Measurements from ENCODE around the gene PPM1L. TPM values are rescaled to one million over a fixed set of nuclear protein-coding genes. Genes with fewer than 3 reads are reported as not detected.

The PPM1L gene
- total RNA-seq, 1 experiment from 2014 or later: 10.6 TPM

- intact Hi-C loops (cut with micrococcal nuclease; ENCODE audit: unreplicated experiment): no loop called here
- Histone ChIP-seq H3K27me3 (replicated peaks; ENCODE audit: insufficient read depth, low read depth, low read length, poor library complexity) (no peaks in the 10 kb centered on the region), H3K4me1 (ENCODE audit: insufficient read depth, low read length, poor library complexity, severe bottlenecking) (no peaks in the 10 kb centered on the region), H3K36me3 (ENCODE audit: insufficient read depth, low read length, poor library complexity, severe bottlenecking) (no peaks in the 10 kb centered on the region), H3K9me3 (ENCODE audit: low read depth, low read length, poor library complexity, severe bottlenecking) (no peaks in the 10 kb centered on the region), H3K4me3 (ENCODE audit: low read depth, low read length, poor library complexity, severe bottlenecking) (no peak overlapping the region), H3K27ac (ENCODE audit: low read depth, low read length, poor library complexity, severe bottlenecking) (no peak overlapping the region)
- ChIA-PET POLR2A (ENCODE audit: low non-redundant PET) (no interaction called here), CTCF (no interaction called here)
- BruUV-seq (replicated peaks): no TSS peak
- TF ChIP-seq CTCF (conservative IDR thresholded peaks at IDR 0.05; ENCODE audit: low read depth, low read length) (no peak), EZH2 (IDR thresholded peaks at IDR 0.05; ENCODE audit: borderline replicate concordance, low read depth, low read length, poor library complexity, severe bottlenecking) (no peak)
- no peak for DNase-seq (ENCODE audit: low spot score)
Observed at GRCh38 chr3:160904691-160905090, 148.7 kb downstream of the PPM1L start.

- CTCF ChIA-PET: no interaction called here
- no TSS peak for BruUV-seq (replicated peaks)
Observed at GRCh38 chr3:160906646-160907045, 150.6 kb downstream of the PPM1L start.

DNA sequence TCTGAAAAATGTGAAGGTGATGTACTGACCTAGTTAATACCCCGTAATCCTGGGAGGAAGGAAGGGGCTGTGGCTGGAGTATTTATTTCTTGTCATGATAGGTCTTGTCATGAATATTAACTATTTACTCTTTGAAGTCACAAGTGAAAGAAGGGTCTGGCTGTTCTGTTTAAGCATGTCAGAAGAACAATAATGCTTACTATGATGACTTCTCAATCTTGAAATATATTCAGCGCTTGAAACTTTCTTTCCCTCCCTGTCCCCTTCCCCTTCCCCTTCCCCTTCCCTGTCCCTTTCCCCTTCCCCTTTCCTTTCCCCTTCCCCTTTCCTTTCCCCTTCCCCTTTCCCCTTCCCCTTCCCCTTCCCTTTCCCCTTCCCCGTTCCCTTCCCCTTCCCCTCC, 153.9 kb downstream of the PPM1L start:
- Histone ChIP-seq H3K27me3 (replicated peaks; ENCODE audit: insufficient read depth, low read depth, low read length, poor library complexity) (no peaks in the 10 kb centered on the region), H3K4me3 (ENCODE audit: low read depth, low read length, poor library complexity, severe bottlenecking) (no peak overlapping the region), H3K4me1 (ENCODE audit: insufficient read depth, low read length, poor library complexity, severe bottlenecking) (no peaks in the 10 kb centered on the region), H3K9me3 (ENCODE audit: low read depth, low read length, poor library complexity, severe bottlenecking) (no peaks in the 10 kb centered on the region), H3K27ac (ENCODE audit: low read depth, low read length, poor library complexity, severe bottlenecking) (no peak overlapping the region), H3K36me3 (ENCODE audit: insufficient read depth, low read length, poor library complexity, severe bottlenecking) (no peaks in the 10 kb centered on the region)
- CTCF ChIA-PET: no interaction called here
- TF ChIP-seq CTCF (conservative IDR thresholded peaks at IDR 0.05; ENCODE audit: low read depth, low read length) (no peak), EZH2 (IDR thresholded peaks at IDR 0.05; ENCODE audit: borderline replicate concordance, low read depth, low read length, poor library complexity, severe bottlenecking) (no peak)
- no TSS peak for BruUV-seq (replicated peaks)
- intact Hi-C loops (cut with micrococcal nuclease; ENCODE audit: unreplicated experiment): no loop called here
- DNase-seq (ENCODE audit: low spot score): no peak
- POLR2A ChIA-PET (ENCODE audit: low non-redundant PET): no interaction called here

More at GRCh38 chr3:160906646-160907045, 150.6 kb downstream of the PPM1L start:
- intact Hi-C loops (cut with micrococcal nuclease; ENCODE audit: unreplicated experiment): no loop called here
- Histone ChIP-seq H3K4me1 (ENCODE audit: insufficient read depth, low read length, poor library complexity, severe bottlenecking) (no peaks in the 10 kb centered on the region), H3K27ac (ENCODE audit: low read depth, low read length, poor library complexity, severe bottlenecking) (no peak overlapping the region), H3K9me3 (ENCODE audit: low read depth, low read length, poor library complexity, severe bottlenecking) (no peaks in the 10 kb centered on the region), H3K27me3 (replicated peaks; ENCODE audit: insufficient read depth, low read depth, low read length, poor library complexity) (no peaks in the 10 kb centered on the region), H3K4me3 (ENCODE audit: low read depth, low read length, poor library complexity, severe bottlenecking) (no peak overlapping the region), H3K36me3 (ENCODE audit: insufficient read depth, low read length, poor library complexity, severe bottlenecking) (no peaks in the 10 kb centered on the region)
- DNase-seq (ENCODE audit: low spot score): no peak
- POLR2A ChIA-PET (ENCODE audit: low non-redundant PET): no interaction called here
- no peak for TF ChIP-seq EZH2 (IDR thresholded peaks at IDR 0.05; ENCODE audit: borderline replicate concordance, low read depth, low read length, poor library complexity, severe bottlenecking)
- TF ChIP-seq CTCF (conservative IDR thresholded peaks at IDR 0.05; ENCODE audit: low read depth, low read length): no peak
